HG02870 (cell line): Measurements from ENCODE around the gene SBF2.
A peak's percentile ranks its signal among the peaks of the same experiment; 100 is the strongest.

Source experiments
- ATAC-seq: cut with Tn5 transposase; IDR thresholded peaks from one replicate; pipeline ENCODE4 v1.9.1; 2021; ENCODE audit warnings: mild to moderate bottlenecking, moderate library complexity; ENCODE audit not compliant: unreplicated experiment

SBF2 gene

DNA sequence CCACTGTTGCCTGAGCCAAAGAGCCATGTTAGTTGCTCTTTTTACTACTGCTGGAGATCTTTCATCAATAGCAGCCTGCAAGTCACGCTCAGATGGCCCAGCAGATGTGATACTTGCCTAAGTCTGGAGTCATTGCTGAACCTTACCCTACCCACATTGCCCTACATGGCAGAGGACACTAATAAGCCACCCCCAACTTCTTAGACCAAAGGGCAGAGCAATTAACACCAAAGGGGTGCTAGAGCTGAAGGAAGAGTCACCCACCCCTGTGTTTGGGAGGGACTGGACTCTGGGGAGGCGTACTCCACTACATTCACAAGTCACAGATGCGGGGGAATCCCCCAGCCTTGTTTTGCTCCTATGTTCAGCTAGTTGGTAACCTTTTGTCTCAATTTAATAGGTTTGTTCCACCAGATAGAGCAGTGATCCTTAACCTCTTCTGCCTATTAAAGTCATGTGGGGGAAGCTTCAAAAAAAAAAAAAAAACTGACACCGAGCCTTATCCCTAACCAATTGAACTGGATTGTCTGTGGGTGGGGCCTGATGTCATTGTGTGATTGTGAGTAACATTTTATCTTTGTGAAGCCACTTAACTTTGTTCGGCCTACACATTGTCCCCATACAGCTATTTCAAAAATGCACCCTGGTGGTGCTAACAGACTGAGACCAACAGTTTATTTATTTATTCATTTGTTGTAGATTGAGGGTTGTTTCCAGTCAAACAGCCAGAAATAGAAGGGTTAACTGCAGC lies 23.9 kb upstream of the SBF2 start:
- ATAC-seq, result peak; percentile 59

GRCh38 chr11:10317151-10317755 lies 23.2 kb upstream of the SBF2 start:
- ATAC-seq, result peak; percentile 39

DNA sequence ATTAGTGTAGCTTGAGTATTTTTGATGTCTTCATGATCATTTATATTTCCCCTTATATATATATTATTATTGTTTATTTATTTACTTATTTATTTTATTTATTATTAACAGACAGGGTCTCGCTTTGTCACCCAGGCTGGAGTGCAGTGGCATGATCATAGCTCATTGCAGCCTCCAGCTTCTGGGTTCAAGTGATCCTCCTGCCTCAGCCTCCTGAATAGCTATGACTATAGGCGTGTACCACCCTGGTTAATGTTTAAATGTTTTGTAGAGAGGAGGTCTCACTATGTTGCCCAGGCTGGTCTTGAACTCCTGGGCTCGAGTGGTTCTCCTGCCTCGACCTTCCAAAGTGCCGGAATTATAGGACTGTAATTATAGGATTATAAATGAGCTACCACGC lies 21.1 kb upstream of the SBF2 start:
- ATAC-seq, result no peak

DNA sequence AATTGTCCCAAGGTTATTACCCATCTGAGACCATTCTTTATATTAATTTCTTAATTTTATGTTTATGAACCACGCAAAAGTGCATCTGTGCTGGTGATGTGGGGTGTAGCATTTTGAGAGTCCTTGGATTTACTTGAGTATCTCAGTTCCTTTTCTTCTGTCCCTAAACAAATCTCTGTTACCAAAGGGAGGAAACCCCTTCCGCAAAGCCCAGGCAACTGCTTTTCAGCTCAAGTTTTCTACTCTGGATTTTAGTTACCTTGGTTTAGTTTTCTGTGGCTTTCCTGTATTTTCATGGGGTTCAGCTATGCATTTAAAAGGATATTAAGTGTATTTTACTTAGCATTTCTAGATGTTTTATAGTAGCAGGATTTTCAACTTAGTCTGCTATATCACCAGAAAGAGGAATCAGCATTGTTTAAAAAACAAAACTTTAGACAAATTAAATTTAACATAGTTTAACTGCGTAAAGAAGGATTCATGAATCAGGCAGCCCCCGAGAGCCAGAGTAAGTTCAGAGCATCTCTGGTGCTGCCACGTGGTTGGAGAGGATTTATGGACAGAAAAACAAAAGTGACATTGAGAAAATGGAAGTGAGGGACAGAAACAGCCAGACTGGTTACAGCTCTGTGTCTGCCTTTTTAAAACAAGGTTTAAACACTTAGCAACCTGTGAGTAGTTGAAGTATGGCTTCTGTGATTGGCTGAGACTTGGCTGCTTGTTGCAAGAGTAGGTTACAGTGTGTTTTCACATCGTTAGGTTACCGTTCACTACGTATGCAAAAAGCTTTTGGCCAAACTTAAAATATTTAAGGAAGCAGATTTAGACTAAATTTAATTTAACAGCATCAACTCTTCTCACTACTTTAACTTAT lies 20.4 kb upstream of the SBF2 start:
- ATAC-seq, result no peak

GRCh38 chr11:10311802-10312201 lies 17.8 kb upstream of the SBF2 start:
- ATAC-seq, result no peak

GRCh38 chr11:10310301-10310841 lies 16.4 kb upstream of the SBF2 start:
- no peak for ATAC-seq

- ATAC-seq, result no peak
Measured at GRCh38 chr11:10309163-10310093, 15.4 kb upstream of the SBF2 start.

- no peak for ATAC-seq
Measured at GRCh38 chr11:10308201-10308954, 14.4 kb upstream of the SBF2 start.

- peak; percentile 49 for ATAC-seq
Measured at GRCh38 chr11:10307400-10308200, 13.6 kb upstream of the SBF2 start.

DNA sequence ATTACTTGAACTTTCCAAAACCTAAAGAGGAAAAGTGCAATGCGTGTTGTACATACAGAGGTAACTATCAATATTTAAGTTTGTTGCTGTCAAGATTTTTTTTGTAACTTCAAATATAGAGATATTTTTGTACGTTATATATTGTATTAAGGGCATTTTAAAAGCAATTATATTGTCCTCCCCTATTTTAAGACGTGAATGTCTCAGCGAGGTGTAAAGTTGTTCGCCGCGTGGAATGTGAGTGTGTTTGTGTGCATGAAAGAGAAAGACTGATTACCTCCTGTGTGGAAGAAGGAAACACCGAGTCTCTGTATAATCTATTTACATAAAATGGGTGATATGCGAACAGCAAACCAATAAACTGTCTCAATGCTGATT lies 13.0 kb upstream of the SBF2 start:
- no peak for ATAC-seq

DNA sequence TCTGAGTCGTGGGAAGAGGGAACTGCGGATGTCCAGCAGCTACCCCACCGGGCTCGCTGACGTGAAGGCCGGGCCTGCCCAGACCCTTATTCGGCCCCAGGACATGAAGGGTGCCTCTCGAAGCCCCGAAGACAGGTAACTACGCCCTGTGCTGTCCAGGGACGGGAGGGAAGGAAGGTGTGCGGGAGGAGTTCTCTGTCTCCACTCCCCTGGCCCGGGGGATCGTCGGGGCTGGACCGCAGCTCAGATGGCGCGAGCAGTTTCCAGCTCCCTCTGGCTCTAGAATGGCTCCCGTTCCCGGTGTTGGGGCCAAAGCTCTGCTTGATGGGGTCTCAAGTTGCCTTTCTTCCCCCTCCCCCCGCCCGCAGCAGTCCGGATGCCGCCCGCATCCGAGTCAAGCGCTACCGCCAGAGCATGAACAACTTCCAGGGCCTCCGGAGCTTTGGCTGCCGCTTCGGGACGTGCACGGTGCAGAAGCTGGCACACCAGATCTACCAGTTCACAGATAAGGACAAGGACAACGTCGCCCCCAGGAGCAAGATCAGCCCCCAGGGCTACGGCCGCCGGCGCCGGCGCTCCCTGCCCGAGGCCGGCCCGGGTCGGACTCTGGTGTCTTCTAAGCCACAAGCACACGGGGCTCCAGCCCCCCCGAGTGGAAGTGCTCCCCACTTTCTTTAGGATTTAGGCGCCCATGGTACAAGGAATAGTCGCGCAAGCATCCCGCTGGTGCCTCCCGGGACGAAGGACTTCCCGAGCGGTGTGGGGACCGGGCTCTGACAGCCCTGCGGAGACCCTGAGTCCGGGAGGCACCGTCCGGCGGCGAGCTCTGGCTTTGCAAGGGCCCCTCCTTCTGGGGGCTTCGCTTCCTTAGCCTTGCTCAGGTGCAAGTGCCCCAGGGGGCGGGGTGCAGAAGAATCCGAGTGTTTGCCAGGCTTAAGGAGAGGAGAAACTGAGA lies 12.2 kb upstream of the SBF2 start:
- no peak for ATAC-seq

- no peak for ATAC-seq
Measured at GRCh38 chr11:10305262-10305963, 11.4 kb upstream of the SBF2 start.

GRCh38 chr11:10304495-10305261 lies 10.7 kb upstream of the SBF2 start, which contains the start of gene ADM:
Gene ADM (plus strand): TSS chr11:10305073. CDS start chr11:10305701, 628 bp downstream.
- no peak for ATAC-seq

DNA sequence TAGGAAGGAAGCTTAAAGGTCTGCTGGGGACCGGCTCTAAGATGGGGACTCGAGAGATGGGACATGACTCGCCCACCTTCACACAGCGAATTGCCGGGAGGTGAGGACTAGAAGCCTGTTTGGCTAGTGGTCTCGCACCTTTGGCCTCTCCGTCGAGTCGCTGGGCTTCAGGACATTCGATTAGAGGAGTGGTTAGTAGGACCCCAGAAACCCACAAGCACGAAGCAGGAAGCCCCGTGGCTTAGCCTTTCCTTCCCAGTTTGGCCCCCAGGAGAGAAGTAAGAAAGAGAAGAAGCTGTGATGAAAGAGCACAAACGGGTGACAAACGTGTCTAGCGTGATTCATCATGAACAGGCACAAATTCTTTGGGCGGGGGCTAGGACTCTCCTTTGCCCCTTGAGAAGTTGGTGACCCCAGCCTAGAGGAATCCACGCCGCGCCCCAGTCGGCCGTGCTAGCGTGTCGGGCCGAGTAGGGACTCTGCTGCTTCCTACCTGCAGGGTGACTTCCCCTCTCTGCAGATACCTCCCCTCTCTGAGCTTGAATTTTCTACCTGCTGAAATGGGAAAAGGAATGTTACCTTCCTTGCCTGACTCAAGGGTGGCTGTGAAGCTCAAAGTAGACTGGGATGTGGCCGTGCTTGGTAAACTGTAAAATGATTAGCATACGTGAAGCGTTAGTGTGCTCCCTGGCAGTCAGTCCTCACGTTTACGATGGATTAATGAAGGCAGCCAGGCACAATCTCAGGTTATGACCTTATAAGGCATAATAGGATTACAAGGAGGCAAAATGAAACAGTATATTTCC lies 9.7 kb upstream of the SBF2 start:
- no peak for ATAC-seq

- no peak for ATAC-seq
Measured at GRCh38 chr11:10302744-10303557, 8.9 kb upstream of the SBF2 start.
